Bronchial epithelial cell (primary cell): Measurements from ENCODE around the gene SETBP1. TPM values are rescaled to one million over a fixed set of nuclear protein-coding genes. Genes with fewer than 3 reads are reported as not detected.
A peak's percentile ranks its signal among the peaks of the same experiment; 100 is the strongest.

ENCODE experiments used
- DNase-seq: peaks from one replicate; pipeline ENCODE4 v3.0.0-alpha.2; 2010; ENCODE audit warnings: low read depth
- FAIRE-seq: peaks from 2 replicates; lab custom pipeline; 2011; peaks lifted over from hg19 to GRCh38; lab: Jason Lieb, UNC
- H3K27me3 ChIP-seq: 2 replicates; pipeline ENCODE4 v1.5.1; 2011; ENCODE audit warnings: low read length; ENCODE audit not compliant: control insufficient read depth, insufficient read depth
- H3K36me3 ChIP-seq: 2 replicates; pipeline ENCODE4 v1.5.1; 2011; ENCODE audit warnings: low read length; ENCODE audit not compliant: control insufficient read depth, insufficient read depth
- H3K4me3 ChIP-seq: 2 replicates; pipeline ENCODE4 v1.5.1; 2011; ENCODE audit warnings: mild to moderate bottlenecking, low read depth, low read length, control low read depth
- CTCF ChIP-seq: IDR thresholded peaks from 2 replicates; pipeline ENCODE4 v1.5.1; 2011; ENCODE audit warnings: mild to moderate bottlenecking, moderate library complexity, low read length, control low read depth, inconsistent platforms; ENCODE audit not compliant: insufficient read depth, severe bottlenecking
- total RNA-seq: library from RNA; depleted of rRNA; stranded (reverse); fragments of >200 nt; gene quantifications from 2 replicates; pipeline ENCODE4 v1.2.1, GENCODE V29; 2014

Gene SETBP1
- total RNA-seq, 1 donor from 2014 or later: 1.8 TPM

GRCh38 chr18:44941516-44941915, 260.8 kb downstream of the SETBP1 start:
- no peak overlapping the region for H3K4me3 ChIP-seq

DNA sequence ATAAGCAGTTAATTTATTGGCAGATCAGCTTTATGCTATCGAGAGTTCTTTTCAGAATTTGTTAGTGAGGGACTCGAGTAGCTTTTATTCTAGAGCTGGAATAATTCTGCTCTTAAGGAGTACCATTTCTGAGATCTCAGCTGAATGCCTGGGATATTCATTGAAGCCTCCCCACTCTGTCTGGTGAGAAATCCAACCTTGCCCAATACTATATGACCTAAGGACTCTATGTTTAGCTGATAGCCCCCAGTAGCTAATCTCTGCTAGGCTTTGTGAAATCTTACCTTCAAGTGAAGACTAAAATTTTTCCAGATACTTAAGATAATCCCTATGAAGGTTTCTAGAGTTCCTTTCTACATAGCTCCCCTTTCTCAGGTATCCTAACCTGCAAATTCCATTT, 261.4 kb downstream of the SETBP1 start:
- TF ChIP-seq CTCF: no peak
- DNase-seq (no peak), FAIRE-seq (no peak)
- Histone ChIP-seq H3K27me3 (no peaks in the 10 kb centered on the region), H3K4me3 (no peak overlapping the region), H3K36me3 (no peaks in the 10 kb centered on the region)

More at GRCh38 chr18:44941516-44941915, 260.8 kb downstream of the SETBP1 start:
- no peaks in the 10 kb centered on the region for H3K27me3 ChIP-seq
- H3K36me3 ChIP-seq: no peaks in the 10 kb centered on the region
- FAIRE-seq (no peak), DNase-seq (no peak)
- TF ChIP-seq CTCF: no peak

- DNase-seq (peak; percentile 24), FAIRE-seq (no peak)
- Histone ChIP-seq H3K36me3 (no peaks in the 10 kb centered on the region), H3K27me3 (no peaks in the 10 kb centered on the region), H3K4me3 (no peak overlapping the region)
- TF ChIP-seq CTCF: no peak
These were observed 262.7 kb downstream of the SETBP1 start for GRCh38 chr18:44943311-44943881.

DNA sequence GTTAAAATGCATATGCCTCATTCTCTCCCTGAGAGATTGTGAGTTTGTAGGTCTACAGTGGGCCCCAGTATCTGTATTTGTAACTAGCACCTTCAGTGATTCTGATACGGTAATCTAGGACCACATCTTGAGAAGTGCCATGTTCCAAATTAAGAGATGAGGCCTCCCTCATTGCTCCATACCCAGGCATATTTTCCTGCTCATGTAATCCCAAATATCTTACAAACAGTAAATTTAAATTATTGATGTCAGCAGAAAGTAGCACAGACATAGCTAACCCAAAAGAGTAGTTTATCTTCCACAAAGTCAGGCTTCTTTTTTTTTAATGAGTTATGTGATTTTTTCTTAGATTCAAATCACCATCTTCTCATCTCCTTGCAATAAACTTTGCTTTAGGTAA, 263.8 kb downstream of the SETBP1 start:
- DNase-seq: no peak
- FAIRE-seq: no peak
- TF ChIP-seq CTCF: no peak
- Histone ChIP-seq H3K27me3 (no peaks in the 10 kb centered on the region), H3K36me3 (no peaks in the 10 kb centered on the region), H3K4me3 (no peak overlapping the region)

DNA sequence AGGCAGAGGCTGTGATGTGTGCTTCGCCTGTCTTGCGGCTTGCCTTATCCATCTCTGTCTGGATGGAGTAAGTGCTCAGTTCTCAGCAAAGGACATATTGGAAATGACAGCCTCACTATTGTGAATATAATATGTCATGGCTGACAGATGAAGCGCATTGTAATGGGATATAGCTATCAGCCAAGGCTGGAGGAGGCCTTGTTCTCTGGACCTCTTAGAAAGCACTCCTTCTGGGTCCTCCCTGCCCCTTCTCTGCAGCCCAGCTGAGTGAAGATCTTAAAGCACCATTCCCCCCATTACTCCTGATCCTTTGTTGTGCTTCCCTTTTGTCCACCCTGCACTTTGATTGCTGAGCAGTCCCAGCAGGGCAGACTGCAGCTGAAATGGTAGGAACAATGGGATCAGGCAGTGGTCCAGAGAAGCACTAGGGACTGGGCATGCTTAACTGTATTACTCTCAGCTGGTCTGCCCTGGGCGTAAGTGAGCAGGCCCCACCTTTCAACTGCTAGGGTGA, 265.3 kb downstream of the SETBP1 start:
- Histone ChIP-seq H3K27me3 (no peaks in the 10 kb centered on the region), H3K4me3 (no peak overlapping the region), H3K36me3 (no peaks in the 10 kb centered on the region)
- FAIRE-seq: peak; percentile 55
- DNase-seq: no peak
- TF ChIP-seq CTCF: no peak
